Measurements from ENCODE around the gene THNSL1.

THNSL1 gene

DNA sequence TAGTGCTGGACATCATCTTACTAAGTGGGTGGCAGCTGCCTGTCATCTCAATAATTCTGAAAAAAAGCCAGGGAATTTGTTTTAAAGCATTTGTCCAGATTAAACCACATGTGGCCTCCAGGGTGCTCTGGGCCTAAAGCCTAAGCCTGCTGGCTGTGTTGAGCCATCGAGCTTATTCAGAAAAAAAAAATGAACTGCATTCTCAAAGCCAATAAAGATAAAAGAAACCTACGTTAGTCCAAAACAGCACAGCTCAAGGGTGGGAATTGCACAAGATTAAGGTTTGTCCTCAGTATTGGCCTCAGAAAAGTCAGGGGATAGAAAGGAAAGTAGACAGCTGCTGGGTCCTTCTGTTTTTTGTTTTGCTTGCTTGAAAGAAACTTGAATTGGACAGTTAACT, 41.4 kb upstream of the THNSL1 start:
- peak overlapping the region; percentile 36 to 73 for H3K27ac ChIP-seq
- TF ChIP-seq, protein P1, sequence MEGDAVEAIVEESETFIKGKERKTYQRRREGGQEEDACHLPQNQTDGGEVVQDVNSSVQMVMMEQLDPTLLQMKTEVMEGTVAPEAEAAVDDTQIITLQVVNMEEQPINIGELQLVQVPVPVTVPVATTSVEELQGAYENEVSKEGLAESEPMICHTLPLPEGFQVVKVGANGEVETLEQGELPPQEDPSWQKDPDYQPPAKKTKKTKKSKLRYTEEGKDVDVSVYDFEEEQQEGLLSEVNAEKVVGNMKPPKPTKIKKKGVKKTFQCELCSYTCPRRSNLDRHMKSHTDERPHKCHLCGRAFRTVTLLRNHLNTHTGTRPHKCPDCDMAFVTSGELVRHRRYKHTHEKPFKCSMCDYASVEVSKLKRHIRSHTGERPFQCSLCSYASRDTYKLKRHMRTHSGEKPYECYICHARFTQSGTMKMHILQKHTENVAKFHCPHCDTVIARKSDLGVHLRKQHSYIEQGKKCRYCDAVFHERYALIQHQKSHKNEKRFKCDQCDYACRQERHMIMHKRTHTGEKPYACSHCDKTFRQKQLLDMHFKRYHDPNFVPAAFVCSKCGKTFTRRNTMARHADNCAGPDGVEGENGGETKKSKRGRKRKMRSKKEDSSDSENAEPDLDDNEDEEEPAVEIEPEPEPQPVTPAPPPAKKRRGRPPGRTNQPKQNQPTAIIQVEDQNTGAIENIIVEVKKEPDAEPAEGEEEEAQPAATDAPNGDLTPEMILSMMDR (IDR thresholded peaks at IDR 0.05), result no peak
- DNase-seq (ENCODE audit: low spot score), result no peak

DNA sequence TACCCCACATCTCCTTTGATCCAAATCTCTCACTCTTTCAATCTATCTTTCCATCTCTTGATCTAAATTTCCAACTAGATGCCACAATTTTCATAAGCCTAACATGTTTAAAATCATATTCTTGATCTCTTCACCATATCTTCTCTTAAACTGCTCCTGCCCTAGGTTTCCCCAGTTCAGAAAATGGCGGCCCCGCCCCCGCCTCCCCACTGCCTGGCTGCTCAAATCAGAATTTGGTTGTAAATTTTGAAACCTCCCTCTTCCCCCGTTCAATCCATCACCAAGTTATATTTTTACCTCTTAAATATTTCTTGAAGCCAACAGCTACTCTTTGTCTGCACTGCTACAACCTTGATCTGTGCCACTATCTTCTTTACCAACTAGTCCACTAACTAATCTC, 36.7 kb upstream of the THNSL1 start:
- Histone ChIP-seq H3K27ac (no peak overlapping the region), H3K4me3 (no peak overlapping the region)
- DNase-seq (ENCODE audit: low spot score), result no peak
- TF ChIP-seq, protein P1 (IDR thresholded peaks at IDR 0.05), result no peak

More for the DNA sequence above, 41.4 kb upstream of the THNSL1 start:
- H3K4me3 ChIP-seq, result no peak overlapping the region

DNA sequence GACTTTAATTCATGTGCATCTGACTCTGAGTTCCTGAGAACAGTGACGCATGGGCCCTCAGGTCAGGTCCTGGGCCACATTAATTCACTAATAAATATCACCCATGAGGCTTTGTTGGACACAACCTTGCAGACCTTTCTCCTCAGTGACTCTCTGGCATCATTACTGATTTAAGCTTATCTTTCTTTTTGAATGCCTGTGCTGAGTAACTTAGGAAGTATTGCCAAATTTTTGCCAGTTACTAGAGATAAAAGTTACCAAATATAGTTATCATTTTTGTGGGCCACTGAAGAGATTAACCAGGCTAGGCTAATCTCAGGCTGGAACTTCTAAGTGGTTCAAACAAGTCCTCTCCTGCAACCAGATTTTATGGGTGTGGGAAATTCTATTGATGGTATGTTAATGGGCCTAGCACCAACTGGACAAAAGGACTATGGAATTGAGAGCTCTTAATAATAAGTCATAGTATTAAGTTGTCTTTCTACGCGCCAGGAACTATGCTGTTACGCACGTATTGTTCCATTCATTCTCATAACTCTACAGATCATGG, 35.2 kb upstream of the THNSL1 start:
- no peak overlapping the region for H3K4me3 ChIP-seq
- DNase-seq (ENCODE audit: low spot score), result no peak
- H3K27ac ChIP-seq, result peak overlapping the region in 1 of 2 donors; percentile 24
- TF ChIP-seq, protein P1 (IDR thresholded peaks at IDR 0.05), result no peak

DNA sequence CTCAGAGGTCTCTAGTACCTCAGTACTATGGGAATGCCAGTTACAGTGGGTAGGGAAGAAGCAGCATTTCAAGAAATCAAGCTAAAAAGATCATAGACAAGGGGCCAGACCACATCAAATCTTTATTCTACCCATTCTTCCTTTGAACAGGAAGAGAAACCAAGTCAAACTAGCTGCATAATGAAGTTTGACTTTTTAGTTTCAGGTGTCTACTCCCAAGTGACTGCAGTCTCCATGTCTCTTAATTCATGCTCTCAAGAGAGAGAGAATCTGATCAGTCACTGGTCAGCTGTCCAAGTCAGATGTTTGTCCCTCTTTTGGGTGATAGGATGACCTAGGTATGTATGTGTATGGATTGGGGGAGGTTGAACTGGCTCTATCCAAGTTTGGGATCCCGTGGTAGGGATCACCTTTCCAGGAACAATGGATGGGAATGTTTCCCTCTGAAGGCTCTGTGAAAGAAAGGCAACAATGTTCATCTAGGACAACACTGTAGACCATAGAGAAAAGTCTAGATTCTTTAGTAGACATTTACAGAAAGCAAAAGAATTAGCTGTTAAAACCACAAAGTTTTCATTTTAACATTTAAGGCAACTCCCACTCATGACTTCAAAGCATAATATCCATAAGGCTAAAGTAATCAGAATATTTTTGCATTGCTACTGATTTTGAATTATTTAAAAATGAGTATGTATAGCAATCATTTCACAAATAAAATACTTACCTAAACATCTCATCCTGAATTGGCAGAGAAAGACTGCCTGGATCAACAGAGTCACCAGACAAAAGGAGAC, 33.9 kb upstream of the THNSL1 start:
- DNase-seq (ENCODE audit: low spot score), result no peak
- TF ChIP-seq, protein P1 (IDR thresholded peaks at IDR 0.05), result no peak
- Histone ChIP-seq H3K4me3 (no peak overlapping the region), H3K27ac (no peak overlapping the region)

DNA sequence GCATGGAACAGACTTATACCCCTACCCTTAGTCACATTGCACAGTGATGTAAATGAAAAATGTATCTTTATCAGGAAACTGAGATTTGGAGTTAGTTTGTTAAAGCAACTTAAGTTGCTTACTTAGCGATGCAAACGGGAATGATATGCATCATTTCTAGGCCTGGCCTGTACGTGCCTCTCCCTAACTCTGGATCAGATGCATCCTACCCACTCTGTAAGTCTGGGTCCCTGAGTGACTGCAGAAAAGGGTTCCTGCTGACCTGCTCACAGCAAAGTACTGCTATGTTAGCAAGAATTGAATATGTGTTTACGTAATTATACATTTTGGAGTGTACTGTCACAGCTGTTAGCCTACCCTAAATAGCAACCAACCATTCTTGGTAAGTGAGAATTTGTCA, 33.3 kb upstream of the THNSL1 start:
- TF ChIP-seq, protein P1 (IDR thresholded peaks at IDR 0.05), result no peak
- no peak overlapping the region for H3K4me3 ChIP-seq
- no peak overlapping the region for H3K27ac ChIP-seq
- DNase-seq (ENCODE audit: low spot score), result no peak

DNA sequence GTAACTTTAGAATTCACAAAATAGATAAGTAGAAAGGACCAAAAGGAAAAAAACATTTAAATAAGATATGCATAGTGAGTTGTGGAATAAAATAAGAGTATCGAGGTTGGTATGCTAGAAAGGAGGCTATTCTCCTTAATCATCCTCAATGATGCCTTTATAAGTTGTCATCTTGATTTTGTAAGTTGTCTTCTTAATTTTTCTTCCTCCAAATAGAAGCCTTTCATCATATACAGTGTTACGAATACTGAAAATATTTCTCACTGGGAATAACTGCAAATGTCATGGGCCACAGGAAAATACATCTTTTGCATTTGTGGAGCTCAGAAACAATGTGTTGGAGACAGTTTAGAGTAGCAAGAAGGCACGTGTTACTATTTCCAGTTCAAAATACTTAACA, 32.5 kb upstream of the THNSL1 start:
- no peak overlapping the region for H3K27ac ChIP-seq
- no peak overlapping the region for H3K4me3 ChIP-seq
- TF ChIP-seq, protein P1 (IDR thresholded peaks at IDR 0.05), result no peak
- DNase-seq (ENCODE audit: low spot score), result no peak

DNA sequence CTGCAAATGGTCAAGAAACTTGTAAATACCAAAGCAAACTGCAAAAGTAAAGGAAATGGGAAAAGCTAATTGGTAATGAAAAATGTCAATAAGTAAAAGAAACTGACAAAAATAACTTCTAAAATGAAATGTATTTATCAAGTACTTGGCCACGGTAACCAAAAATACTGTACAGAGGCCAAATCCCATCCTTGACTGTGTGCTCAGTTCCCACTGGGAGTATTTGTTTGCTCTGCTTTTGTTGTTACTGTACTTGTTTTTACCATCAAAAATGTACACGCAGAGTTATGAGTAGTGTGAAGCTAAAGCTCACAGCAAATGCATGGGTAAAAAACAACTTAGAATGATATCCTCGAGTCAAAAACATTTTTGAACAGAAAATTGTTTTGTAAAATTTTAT, 31.5 kb upstream of the THNSL1 start:
- Histone ChIP-seq H3K4me3 (no peak overlapping the region), H3K27ac (no peak overlapping the region)
- no peak for DNase-seq (ENCODE audit: low spot score)
- TF ChIP-seq, protein P1 (IDR thresholded peaks at IDR 0.05), result no peak

Measured in coronary artery (tissue), 2 donors.